HUES6 (cell line): ENCODE results near the gene RNU6-7.

Experiments used
- H3K27ac ChIP-seq: 2 replicates; pipeline ENCODE4 v1.7.0; 2013; ENCODE audit warnings: low read depth, mild to moderate bottlenecking, low read length, inconsistent platforms
- H3K27me3 ChIP-seq: 2 replicates; pipeline ENCODE4 v1.6.1; 2013; ENCODE audit warnings: low read length; ENCODE audit not compliant: control insufficient read depth, insufficient read depth
- H3K36me3 ChIP-seq: 2 replicates; pipeline ENCODE4 v1.6.1; 2013; ENCODE audit warnings: low read length; ENCODE audit not compliant: control insufficient read depth, insufficient read depth
- H3K4me1 ChIP-seq: 2 replicates; pipeline ENCODE4 v1.6.1; 2013; ENCODE audit warnings: low read length; ENCODE audit not compliant: control insufficient read depth, insufficient read depth
- H3K4me3 ChIP-seq: 2 replicates; pipeline ENCODE4 v1.5.1; 2013; ENCODE audit warnings: low read depth, low read length
- H3K9ac ChIP-seq: one replicate; pipeline ENCODE4 v1.6.1; 2013; ENCODE audit warnings: mild to moderate bottlenecking, low read length
- H3K9me3 ChIP-seq: 2 replicates; pipeline ENCODE4 v1.6.1; 2013; ENCODE audit warnings: low read depth, low read length; ENCODE audit not compliant: control insufficient read depth, insufficient read depth

RNU6-7 gene

DNA sequence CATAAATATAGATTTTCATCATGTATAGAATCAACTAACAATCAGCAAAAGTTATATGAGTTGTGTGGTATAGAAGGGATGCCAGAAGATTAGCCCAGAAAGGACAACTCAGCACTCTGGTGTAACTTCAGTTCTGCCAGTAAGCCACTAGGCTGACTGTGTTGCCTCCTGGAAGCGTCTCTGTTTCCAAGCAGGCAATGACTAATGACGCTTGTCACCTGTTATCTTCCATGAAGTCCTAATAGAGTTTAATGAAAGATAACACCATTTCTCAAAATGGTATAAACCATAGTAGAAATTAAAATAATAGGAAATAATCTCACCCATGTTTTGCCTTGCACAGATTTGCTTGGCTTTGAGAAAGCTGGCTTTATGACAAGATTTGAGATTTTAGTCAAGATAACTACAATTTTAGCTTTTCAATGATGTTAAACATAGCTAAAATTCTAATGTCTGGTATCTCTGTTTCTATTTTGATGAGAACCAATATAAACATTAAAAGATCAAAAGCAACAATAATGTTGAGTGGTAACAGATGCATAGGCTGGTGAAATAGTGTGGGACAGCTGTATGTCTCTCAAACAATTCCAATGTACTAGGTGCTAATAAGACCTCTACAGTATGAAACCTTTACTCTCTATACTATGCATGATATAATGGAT, 9.0 kb upstream of the RNU6-7 start:
- no peak overlapping the region for H3K27ac ChIP-seq
- H3K9ac ChIP-seq: no peak overlapping the region
- H3K4me3 ChIP-seq: no peak overlapping the region
- no peaks in the 10 kb centered on the region for H3K36me3 ChIP-seq
- no peaks in the 10 kb centered on the region for H3K27me3 ChIP-seq
- no peaks in the 10 kb centered on the region for H3K4me1 ChIP-seq
- no peaks in the 10 kb centered on the region for H3K9me3 ChIP-seq

DNA sequence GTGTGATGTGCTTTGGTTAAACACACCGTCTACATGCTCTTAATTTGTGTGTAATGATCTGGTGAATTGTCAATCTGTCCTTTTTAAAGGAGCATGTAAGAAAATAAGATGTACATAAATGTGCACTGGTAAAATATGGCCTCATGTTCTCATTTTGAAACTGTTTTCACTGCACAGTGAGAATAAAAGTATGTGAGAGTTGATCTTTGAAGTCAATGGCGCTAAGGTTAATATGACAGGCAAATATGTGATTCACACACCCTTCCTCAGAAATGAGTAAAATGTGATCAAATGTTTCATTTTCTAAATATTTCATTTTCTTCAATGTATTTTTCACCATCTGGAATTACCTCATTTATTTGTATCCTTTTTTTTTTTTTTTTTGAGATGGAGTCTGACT, 8.3 kb upstream of the RNU6-7 start:
- H3K9ac ChIP-seq: no peak overlapping the region
- H3K9me3 ChIP-seq: no peaks in the 10 kb centered on the region
- no peak overlapping the region for H3K4me3 ChIP-seq
- H3K27ac ChIP-seq: no peak overlapping the region
- no peaks in the 10 kb centered on the region for H3K27me3 ChIP-seq
- H3K4me1 ChIP-seq: no peaks in the 10 kb centered on the region
- H3K36me3 ChIP-seq: no peaks in the 10 kb centered on the region

DNA sequence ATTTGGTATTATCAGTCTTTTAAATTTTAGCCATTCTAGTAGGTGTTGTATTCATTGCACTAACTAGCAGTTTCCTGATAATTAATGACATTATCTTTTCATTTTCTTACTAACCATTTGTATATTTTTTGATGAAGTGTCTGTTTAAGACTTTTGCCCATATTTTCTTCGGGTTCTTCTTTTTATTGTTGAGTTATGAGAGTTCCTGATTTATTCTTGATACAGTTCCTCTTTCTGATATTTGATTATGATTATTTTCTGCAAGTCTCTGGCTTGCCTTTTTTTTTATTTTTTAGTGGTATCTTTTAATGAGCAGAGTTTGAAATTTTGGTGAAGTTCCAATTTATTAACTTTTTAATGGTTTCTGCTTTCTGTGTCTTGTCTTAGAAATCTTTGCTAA, 6.2 kb upstream of the RNU6-7 start:
- Histone ChIP-seq H3K4me1 (no peaks in the 10 kb centered on the region), H3K36me3 (no peaks in the 10 kb centered on the region), H3K9me3 (no peaks in the 10 kb centered on the region), H3K4me3 (no peak overlapping the region), H3K27ac (no peak overlapping the region), H3K9ac (no peak overlapping the region), H3K27me3 (0 out of 2 replicates have a peak, but pooled peaks cover 4% of the 10 kb centered on the region)

DNA sequence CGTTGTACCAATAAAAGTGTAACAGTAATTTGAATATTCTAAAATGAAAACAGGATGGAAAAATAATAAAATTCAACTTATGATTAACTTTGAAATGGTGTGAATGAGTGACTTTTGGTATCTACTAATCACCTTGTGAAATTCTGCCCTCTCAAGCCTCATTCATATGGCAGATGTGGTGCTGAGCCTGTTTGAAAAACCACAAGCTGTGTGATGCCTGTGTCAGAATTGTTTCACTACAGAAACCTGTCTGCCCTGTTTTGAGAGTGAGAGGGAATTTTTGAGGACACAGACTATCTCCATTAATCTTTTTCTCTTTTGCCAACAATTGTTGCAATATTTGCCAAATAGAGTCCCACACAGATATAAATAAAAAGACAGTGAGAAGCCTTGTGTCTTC, 3.9 kb upstream of the RNU6-7 start:
- Histone ChIP-seq H3K4me3 (no peak overlapping the region), H3K27me3 (0 out of 2 replicates have a peak, but pooled peaks cover 4% of the 10 kb centered on the region), H3K36me3 (no peaks in the 10 kb centered on the region), H3K9ac (no peak overlapping the region), H3K4me1 (no peaks in the 10 kb centered on the region), H3K9me3 (no peaks in the 10 kb centered on the region), H3K27ac (no peak overlapping the region)

DNA sequence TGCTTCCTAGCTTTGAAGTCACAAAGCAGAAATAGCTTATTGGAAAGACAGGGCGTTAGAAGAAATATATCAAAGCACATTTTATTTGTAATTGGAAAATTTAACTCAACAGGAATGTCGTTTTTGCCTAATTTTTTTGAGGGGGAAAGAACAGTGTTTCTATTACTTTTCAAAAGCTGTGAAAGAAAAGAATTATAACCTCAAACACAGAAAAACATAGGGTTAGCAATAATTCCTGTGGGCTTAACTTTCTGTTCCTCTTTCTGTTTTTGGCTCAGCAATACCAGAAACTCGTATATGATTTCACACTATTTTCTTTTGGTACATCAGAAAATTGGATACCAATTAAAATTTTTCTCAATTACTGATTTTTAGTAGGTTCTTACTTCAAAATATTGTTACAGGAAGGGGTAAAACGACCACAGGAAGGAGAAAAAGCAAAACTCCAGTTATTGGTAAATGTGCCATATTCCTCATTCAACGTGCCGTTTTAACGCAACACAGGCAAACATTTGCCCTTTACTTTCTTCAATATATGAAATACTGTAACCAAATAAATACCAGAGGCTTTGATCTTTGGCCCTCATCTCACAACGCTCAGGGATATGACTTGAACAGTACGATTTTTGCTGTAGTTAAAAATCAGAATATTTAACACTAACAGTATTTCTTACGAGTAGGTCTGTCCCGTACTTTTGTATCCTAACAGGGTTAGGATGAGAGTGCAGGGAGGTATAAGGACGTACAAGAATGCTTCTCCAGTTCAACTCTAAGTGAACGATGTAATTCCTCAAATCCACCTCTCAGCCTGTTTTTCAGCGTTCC, 1.3 kb upstream of the RNU6-7 start:
- Histone ChIP-seq H3K36me3 (no peaks in the 10 kb centered on the region), H3K9me3 (no peaks in the 10 kb centered on the region), H3K4me3 (peak overlapping the region; percentile 73), H3K4me1 (peaks cover 4% of the 10 kb centered on the region; the same call in 1 of the 2 replicates), H3K9ac (no peak overlapping the region), H3K27me3 (0 out of 2 replicates have a peak, but pooled peaks cover 4% of the 10 kb centered on the region), H3K27ac (no peak overlapping the region)

DNA sequence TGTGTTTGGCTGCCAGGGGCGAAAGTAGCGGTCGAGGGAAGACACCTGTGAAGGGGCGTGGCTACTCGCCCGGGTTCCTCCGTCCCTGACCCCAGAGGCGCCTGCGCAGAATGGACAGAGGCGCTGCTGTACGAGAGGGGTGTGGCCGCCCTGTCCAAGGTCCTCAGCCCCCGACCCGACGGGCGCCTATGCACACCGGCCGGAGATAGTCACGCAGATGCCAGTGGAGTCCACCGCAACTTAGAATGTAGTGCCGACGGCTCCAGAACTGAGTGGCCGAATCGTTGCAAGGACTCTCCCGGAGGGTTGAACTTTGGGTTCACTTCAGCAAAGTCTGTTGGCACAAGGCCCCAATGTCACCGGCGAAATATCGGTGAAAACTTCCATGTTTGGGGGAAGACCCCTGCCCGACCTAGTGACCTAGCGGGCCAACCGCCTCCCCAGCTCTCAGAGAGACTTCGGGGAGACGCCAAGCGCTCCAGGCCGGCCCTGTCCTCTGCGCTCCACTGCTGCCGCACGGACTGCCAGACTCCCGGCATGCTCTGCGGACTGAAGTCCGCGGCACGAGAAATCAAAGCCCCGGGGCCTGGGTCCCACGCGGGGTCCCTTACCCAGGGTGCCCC, 541 bp upstream of the RNU6-7 start:
- peak overlapping the region; percentile 71; the same call in 1 of the 2 replicates for H3K27ac ChIP-seq
- peak overlapping the region; percentile 73 for H3K4me3 ChIP-seq
- 0 out of 2 replicates have a peak, but pooled peaks cover 4% of the 10 kb centered on the region for H3K27me3 ChIP-seq
- no peaks in the 10 kb centered on the region for H3K9me3 ChIP-seq
- H3K9ac ChIP-seq: peak overlapping the region; percentile 99
- no peaks in the 10 kb centered on the region for H3K36me3 ChIP-seq
- H3K4me1 ChIP-seq: peaks cover 4% of the 10 kb centered on the region; the same call in 1 of the 2 replicates

DNA sequence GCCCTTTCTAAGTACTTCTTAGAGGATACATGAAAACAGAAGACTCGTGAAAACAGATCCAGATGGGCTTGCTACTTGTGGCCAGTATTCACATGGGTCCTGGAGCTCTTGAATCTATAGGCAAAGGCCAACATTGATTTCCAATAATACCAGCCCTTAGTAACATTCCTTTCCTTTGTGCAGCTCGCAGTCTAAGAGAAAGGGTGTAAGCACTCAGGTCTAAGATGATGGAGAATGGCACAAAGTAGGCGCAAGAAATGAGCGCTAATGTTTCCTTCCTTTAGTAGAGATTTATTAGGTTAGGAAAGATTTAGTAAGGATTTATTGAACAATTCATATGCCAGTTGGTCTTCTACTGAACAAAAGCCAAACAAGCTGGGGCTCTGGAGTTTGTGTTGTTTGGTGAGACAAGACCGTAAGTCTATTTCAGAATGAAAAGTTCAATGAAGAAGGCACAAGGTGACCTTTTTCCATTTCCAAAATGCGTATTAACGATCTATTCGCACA, 699 bp downstream of the RNU6-7 start:
- Histone ChIP-seq H3K9ac (peak overlapping the region; percentile 99), H3K36me3 (no peaks in the 10 kb centered on the region), H3K9me3 (no peaks in the 10 kb centered on the region), H3K4me3 (peak overlapping the region; percentile 73), H3K4me1 (peaks cover 4% of the 10 kb centered on the region; the same call in 1 of the 2 replicates), H3K27ac (no peak overlapping the region), H3K27me3 (0 out of 2 replicates have a peak, but pooled peaks cover 4% of the 10 kb centered on the region)

DNA sequence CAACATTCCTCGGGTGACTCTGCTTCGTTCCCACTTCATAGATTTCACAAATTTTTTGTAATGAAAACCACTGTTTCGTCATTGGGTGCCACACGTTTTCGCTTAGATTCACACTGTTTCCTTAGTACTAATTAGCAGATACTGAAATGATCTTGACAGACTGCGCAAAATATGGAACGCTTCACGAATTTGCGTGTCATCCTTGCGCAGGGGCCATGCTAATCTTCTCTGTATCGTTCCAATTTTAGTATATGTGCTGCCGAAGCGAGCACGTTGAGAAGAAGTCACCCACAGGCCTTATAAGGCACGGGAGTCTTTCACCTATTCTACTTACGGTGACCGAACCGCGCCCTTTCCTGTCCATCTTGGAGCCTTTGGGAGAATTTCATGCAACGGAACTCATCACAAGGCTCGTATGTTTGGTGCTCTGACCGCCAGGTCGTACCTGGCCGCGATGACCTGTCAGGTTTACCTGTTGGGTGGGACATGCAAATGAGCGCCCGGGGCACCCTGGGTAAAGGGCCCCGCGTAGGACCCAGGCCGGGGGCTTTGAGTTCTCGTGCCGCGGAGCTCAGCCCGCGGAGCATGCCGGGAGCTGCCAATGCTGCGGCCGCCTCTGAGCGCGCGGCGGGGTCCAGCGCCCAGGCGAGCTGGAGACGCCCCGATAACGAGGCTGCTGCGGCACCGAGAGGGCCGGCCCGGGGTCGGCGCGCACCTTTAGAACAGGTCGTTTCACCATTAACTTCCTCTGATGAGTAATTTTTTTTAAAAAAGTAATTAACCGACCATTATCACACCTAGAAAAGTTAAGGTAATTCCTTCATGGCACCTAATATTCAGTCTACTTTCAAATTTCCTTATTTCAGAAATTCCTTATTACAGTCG, 1.4 kb downstream of the RNU6-7 start, which contains the start of gene RNU6-8:
RNU6-8 (minus strand) TSS at position 272 of the 885 bp plus-strand sequence.
- Histone ChIP-seq H3K27me3 (0 out of 2 replicates have a peak, but pooled peaks cover 4% of the 10 kb centered on the region), H3K9me3 (no peaks in the 10 kb centered on the region), H3K36me3 (no peaks in the 10 kb centered on the region), H3K4me3 (peak within 1 kb of the TSS; percentile 73), H3K9ac (peak within 1 kb of the TSS; percentile 99), H3K4me1 (peaks cover 4% of the 10 kb centered on the region; the same call in 1 of the 2 replicates), H3K27ac (peak within 1 kb of the TSS; percentile 99)

DNA sequence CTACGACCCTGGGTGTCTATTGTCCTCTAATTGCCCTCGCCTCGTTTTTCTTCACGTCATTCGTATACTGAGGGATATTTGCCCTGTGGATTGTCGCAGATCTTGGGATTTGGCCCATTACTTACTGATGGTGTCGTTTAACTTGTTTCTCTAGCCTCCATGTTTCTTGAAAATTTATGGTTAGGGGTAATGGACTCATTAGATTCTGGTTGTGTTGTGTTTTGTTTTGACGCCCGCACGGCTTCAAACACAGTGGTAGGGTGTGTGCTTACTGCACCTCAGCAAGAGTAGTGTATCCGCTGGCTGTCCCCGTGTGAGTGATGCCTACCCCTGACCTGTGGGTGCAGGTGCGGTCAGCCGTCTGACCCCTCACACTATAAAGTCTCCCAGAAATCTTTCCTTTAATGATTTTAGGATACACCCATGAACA, 2.1 kb downstream of the RNU6-7 start:
- Histone ChIP-seq H3K27me3 (0 out of 2 replicates have a peak, but pooled peaks cover 4% of the 10 kb centered on the region), H3K9ac (peak overlapping the region; percentile 99), H3K9me3 (no peaks in the 10 kb centered on the region), H3K4me3 (peak overlapping the region; percentile 73), H3K36me3 (no peaks in the 10 kb centered on the region), H3K4me1 (peaks cover 4% of the 10 kb centered on the region; the same call in 1 of the 2 replicates), H3K27ac (no peak overlapping the region)

DNA sequence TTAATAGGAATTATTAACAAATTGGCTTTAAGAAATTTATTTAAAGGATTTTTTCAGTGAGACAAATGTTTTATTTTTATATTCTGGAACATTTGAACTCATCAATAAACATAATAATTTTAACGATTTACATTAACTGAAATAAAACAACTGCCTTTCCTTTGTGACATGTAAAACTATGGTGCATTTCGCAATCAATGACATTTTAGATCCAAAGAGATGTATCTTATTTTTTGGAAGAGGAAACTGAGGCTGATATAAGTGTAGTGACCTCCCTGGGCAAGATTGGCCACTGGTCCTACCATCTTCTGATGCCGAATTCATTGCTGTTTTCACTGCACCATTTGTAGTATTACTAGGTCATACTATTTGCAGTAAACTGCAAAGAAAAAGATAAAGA, 3.7 kb downstream of the RNU6-7 start:
- no peak overlapping the region for H3K4me3 ChIP-seq
- no peaks in the 10 kb centered on the region for H3K36me3 ChIP-seq
- H3K27ac ChIP-seq: no peak overlapping the region
- H3K27me3 ChIP-seq: no peaks in the 10 kb centered on the region
- no peak overlapping the region for H3K9ac ChIP-seq
- H3K4me1 ChIP-seq: peaks cover 4% of the 10 kb centered on the region; the same call in 1 of the 2 replicates
- no peaks in the 10 kb centered on the region for H3K9me3 ChIP-seq
